Fibroblast of lung (primary cell): Measurements from ENCODE around the gene CDK13. TPM values are rescaled to one million over a fixed set of nuclear protein-coding genes. Genes with fewer than 3 reads are reported as not detected.

ENCODE experiments used
- DNase-seq, 2 donors: peaks; one replicate each; pipeline versions ENCODE4 v3.0.0 to v3.0.0-alpha.2; 2010; ENCODE audit warnings: low read depth in 2 of 2
- H2AFZ ChIP-seq: 2 replicates; pipeline ENCODE4 v1.5.1; 2012; ENCODE audit warnings: low read length, control low read depth, inconsistent platforms
- H3K27ac ChIP-seq: 2 replicates; pipeline ENCODE4 v1.5.1; 2011; ENCODE audit warnings: low read length, control low read depth; ENCODE audit not compliant: insufficient read depth
- H3K27me3 ChIP-seq: 2 replicates; pipeline ENCODE4 v1.5.1; 2011; ENCODE audit warnings: mild to moderate bottlenecking, low read length; ENCODE audit not compliant: control insufficient read depth, insufficient read depth
- H3K36me3 ChIP-seq: 2 replicates; pipeline ENCODE4 v1.5.1; 2011; ENCODE audit warnings: low read length; ENCODE audit not compliant: control insufficient read depth, insufficient read depth
- H3K4me1 ChIP-seq: 2 replicates; pipeline ENCODE4 v1.5.1; 2011; ENCODE audit warnings: low read length; ENCODE audit not compliant: control insufficient read depth, insufficient read depth; ENCODE audit errors: extremely low read depth
- H3K4me2 ChIP-seq: 2 replicates; pipeline ENCODE4 v1.5.1; 2011; ENCODE audit warnings: low read length, control low read depth; ENCODE audit not compliant: insufficient read depth; ENCODE audit errors: extremely low read depth
- H3K4me3 ChIP-seq, 4 experiments: fragments of 200-600 bp in 1 of 4; sonication (generic) in 1 of 4; replicated peaks in 1 of 4; 2 replicates each; pipeline ENCODE4 v1.5.1; 2011 to 2016; ENCODE audit warnings: low read length in 4 of 4, low read depth in 3 of 4, mild to moderate bottlenecking in 3 of 4, control low read depth in 2 of 4, inconsistent platforms in 1 of 4, mixed read lengths in 1 of 4; ENCODE audit not compliant: insufficient read depth in 1 of 4; ENCODE audit errors: control extremely low read depth in 1 of 4
- H3K79me2 ChIP-seq: 2 replicates; pipeline ENCODE4 v1.5.1; 2012; ENCODE audit warnings: mild to moderate bottlenecking, low read length, inconsistent platforms; ENCODE audit not compliant: control insufficient read depth, insufficient read depth
- H3K9ac ChIP-seq: 2 replicates; pipeline ENCODE4 v1.5.1; 2011; ENCODE audit warnings: mild to moderate bottlenecking, low read length, control low read depth; ENCODE audit not compliant: insufficient read depth
- H3K9me3 ChIP-seq: 2 replicates; pipeline ENCODE4 v1.5.1; 2012; ENCODE audit warnings: low read depth, low read length; ENCODE audit not compliant: control insufficient read depth, insufficient read depth
- H4K20me1 ChIP-seq: 2 replicates; pipeline ENCODE4 v1.5.1; 2011; ENCODE audit warnings: low read length; ENCODE audit not compliant: control insufficient read depth, insufficient read depth; ENCODE audit errors: extremely low read depth
- CTCF ChIP-seq, 2 donors: IDR thresholded peaks in 1 of 2; conservative IDR thresholded peaks in 1 of 2; 1 replicate in 1 of 2; 2 replicates in 1 of 2; pipeline ENCODE4 v1.5.1; 2011 to 2012; ENCODE audit warnings: low read length in 2 of 2, control low read depth in 1 of 2, inconsistent platforms in 1 of 2, low read depth in 1 of 2, mild to moderate bottlenecking in 1 of 2
- EZH2 ChIP-seq: IDR thresholded peaks from 2 replicates; pipeline ENCODE4 v1.5.1; 2012; ENCODE audit warnings: low read length, control low read depth, mild to moderate bottlenecking; ENCODE audit errors: missing control alignments
- polyA plus RNA-seq, 2 donors: library from polyadenylated mRNA; depleted of rRNA in 1 of 2; stranded (reverse) in 1 of 2; unstranded in 1 of 2; fragments of >200 nt; gene quantifications; 2 replicates each; pipeline ENCODE4 v1.2.1, GENCODE V29; 2011 to 2012; ENCODE audit warnings: missing spikeins in 1 of 2
- total RNA-seq: library from RNA; depleted of rRNA; stranded (reverse); fragments of >200 nt; gene quantifications from 2 replicates; pipeline ENCODE4 v1.2.1, GENCODE V29; 2014

The CDK13 gene
- total and polyA plus RNA-seq, 2 donors (not counting 1 experiment from before 2014, with no cell fraction given) = 35.3 to 76.8 TPM

GRCh38 chr7:40101201-40101600 lies 151.1 kb downstream of the CDK13 start:
- no peak for TF ChIP-seq CTCF (conservative IDR thresholded peaks at IDR 0.05 in 1 of 2, IDR thresholded peaks at IDR 0.05 in 1 of 2; ENCODE audit: low read depth in 1 of 2, low read length in 2 of 2)
- TF ChIP-seq EZH2 = no peak
- no peak overlapping the region for H3K9ac ChIP-seq
- H3K79me2 ChIP-seq = no peaks in the 10 kb centered on the region
- no peak for DNase-seq
- H3K27ac ChIP-seq = no peak overlapping the region
- no peak overlapping the region for H3K4me3 ChIP-seq
- no peaks in the 10 kb centered on the region for H3K9me3 ChIP-seq
- no peaks in the 10 kb centered on the region for H3K4me1 ChIP-seq
- H3K27me3 ChIP-seq = no peaks in the 10 kb centered on the region
- H3K36me3 ChIP-seq = no peaks in the 10 kb centered on the region
- no peak overlapping the region for H2AFZ ChIP-seq
- H3K4me2 ChIP-seq = no peak overlapping the region
- no peaks in the 10 kb centered on the region for H4K20me1 ChIP-seq

GRCh38 chr7:40102897-40103296 lies 152.8 kb downstream of the CDK13 start:
- Histone ChIP-seq H3K4me1 (no peaks in the 10 kb centered on the region), H3K79me2 (no peaks in the 10 kb centered on the region), H3K27me3 (no peaks in the 10 kb centered on the region), H3K4me3 (no peak overlapping the region), H3K36me3 (no peaks in the 10 kb centered on the region), H3K27ac (no peak overlapping the region), H3K4me2 (no peak overlapping the region), H3K9ac (no peak overlapping the region), H4K20me1 (no peaks in the 10 kb centered on the region), H3K9me3 (no peaks in the 10 kb centered on the region), H2AFZ (no peak overlapping the region)
- TF ChIP-seq EZH2 = no peak
- TF ChIP-seq CTCF (conservative IDR thresholded peaks at IDR 0.05 in 1 of 2, IDR thresholded peaks at IDR 0.05 in 1 of 2; ENCODE audit: low read depth in 1 of 2, low read length in 2 of 2) = no peak
- DNase-seq = no peak

GRCh38 chr7:40105879-40106473 lies 155.9 kb downstream of the CDK13 start:
- no peak overlapping the region for H2AFZ ChIP-seq
- H3K9ac ChIP-seq = no peak overlapping the region
- H3K27ac ChIP-seq = no peak overlapping the region
- H3K4me1 ChIP-seq = no peaks in the 10 kb centered on the region
- no peaks in the 10 kb centered on the region for H3K79me2 ChIP-seq
- no peak overlapping the region for H3K4me3 ChIP-seq
- no peaks in the 10 kb centered on the region for H3K27me3 ChIP-seq
- H3K36me3 ChIP-seq = no peaks in the 10 kb centered on the region
- no peaks in the 10 kb centered on the region for H4K20me1 ChIP-seq
- no peaks in the 10 kb centered on the region for H3K9me3 ChIP-seq
- no peak overlapping the region for H3K4me2 ChIP-seq
- DNase-seq = peak in 1 of 2 donors; percentile 22
- TF ChIP-seq EZH2 (no peak), CTCF (conservative IDR thresholded peaks at IDR 0.05 in 1 of 2, IDR thresholded peaks at IDR 0.05 in 1 of 2; ENCODE audit: low read depth in 1 of 2, low read length in 2 of 2) (no peak)
